HFFc6 (cell line): ENCODE data around the gene GAB2. TPM values are rescaled to one million over a fixed set of nuclear protein-coding genes. Genes with fewer than 3 reads are reported as not detected.
"Not testable (repeated sequence)": the region's sequence is repeated elsewhere in the genome, so short reads cannot be mapped to it uniquely, and the experiment has no call there.

ENCODE experiments used
- DNase-seq: peaks from one replicate; pipeline ENCODE4 v3.0.0-alpha.2; 2018
- H3K27ac Mint-ChIP-seq: 2 replicates; pipeline ENCODE4 v1.8.0; 2020; ENCODE audit warnings: mild to moderate bottlenecking, mixed read lengths
- H3K27me3 Mint-ChIP-seq: 2 replicates; pipeline ENCODE4 v1.8.0; 2021; ENCODE audit warnings: mild to moderate bottlenecking, moderate library complexity, mixed read lengths; ENCODE audit not compliant: insufficient read depth
- H3K36me3 Mint-ChIP-seq: 2 replicates; pipeline ENCODE4 v1.8.0; 2021; ENCODE audit warnings: low read depth, mixed read lengths
- H3K4me1 Mint-ChIP-seq: 2 replicates; pipeline ENCODE4 v1.8.0; 2020; ENCODE audit warnings: low read depth, mixed read lengths
- H3K4me3 Mint-ChIP-seq: 2 replicates; pipeline ENCODE4 v1.8.0; 2020; ENCODE audit warnings: mild to moderate bottlenecking, moderate library complexity, mixed read lengths
- H3K9me3 Mint-ChIP-seq: 2 replicates; pipeline ENCODE4 v1.8.0; 2020; ENCODE audit warnings: mild to moderate bottlenecking, mixed read lengths
- total RNA-seq, 6 experiments: library from RNA; stranded (reverse); fragmentation: NEBNext Ultra II Directional; extraction: Animal tissue kit (Norgen Biotek cat#: 25700); gene quantifications; 2 replicates in 1 of 6; 3 replicates in 5 of 6; pipeline ENCODE4 v1.2.3, GENCODE V29; 2021
- TF ChIP-seq, protein P1 (sequence below): fragments of 200-600 bp; sonication (generic); IDR thresholded peaks from 2 replicates; pipeline ENCODE4 v1.5.0; 2021; ENCODE audit warnings: antibody characterized with exemption, mild to moderate bottlenecking

Gene GAB2
- total RNA-seq, 6 experiments from 2014 or later, result 8.4 to 12.1 (median 9.9) TPM

DNA sequence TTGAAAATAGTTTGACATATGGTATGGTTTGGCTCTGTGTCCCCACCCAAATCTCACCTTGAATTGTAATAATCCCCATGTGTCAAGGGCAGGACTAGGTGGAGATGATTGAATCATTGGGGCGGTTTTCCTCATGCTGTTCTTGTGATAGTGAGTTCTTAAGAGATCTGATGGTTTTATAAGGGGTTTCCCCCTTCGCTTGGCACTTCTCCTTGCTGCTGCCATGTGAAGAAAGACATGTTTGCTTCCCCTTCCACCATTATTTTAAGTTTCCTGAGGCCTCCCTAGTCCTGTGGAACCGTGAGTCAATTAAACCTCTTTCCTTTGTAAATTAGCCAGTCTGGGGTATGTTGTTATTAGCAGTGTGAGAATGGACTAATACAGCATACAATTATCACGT, 236.9 kb downstream of the GAB2 start:
- H3K4me3 Mint-ChIP-seq, result no peak overlapping the region
- H3K36me3 Mint-ChIP-seq, result peaks cover 33% of the 10 kb centered on the region
- no peak for DNase-seq
- H3K9me3 Mint-ChIP-seq, result no peaks in the 10 kb centered on the region
- no peaks in the 10 kb centered on the region for H3K27me3 Mint-ChIP-seq
- no peak overlapping the region for H3K27ac Mint-ChIP-seq
- TF ChIP-seq, protein P1, sequence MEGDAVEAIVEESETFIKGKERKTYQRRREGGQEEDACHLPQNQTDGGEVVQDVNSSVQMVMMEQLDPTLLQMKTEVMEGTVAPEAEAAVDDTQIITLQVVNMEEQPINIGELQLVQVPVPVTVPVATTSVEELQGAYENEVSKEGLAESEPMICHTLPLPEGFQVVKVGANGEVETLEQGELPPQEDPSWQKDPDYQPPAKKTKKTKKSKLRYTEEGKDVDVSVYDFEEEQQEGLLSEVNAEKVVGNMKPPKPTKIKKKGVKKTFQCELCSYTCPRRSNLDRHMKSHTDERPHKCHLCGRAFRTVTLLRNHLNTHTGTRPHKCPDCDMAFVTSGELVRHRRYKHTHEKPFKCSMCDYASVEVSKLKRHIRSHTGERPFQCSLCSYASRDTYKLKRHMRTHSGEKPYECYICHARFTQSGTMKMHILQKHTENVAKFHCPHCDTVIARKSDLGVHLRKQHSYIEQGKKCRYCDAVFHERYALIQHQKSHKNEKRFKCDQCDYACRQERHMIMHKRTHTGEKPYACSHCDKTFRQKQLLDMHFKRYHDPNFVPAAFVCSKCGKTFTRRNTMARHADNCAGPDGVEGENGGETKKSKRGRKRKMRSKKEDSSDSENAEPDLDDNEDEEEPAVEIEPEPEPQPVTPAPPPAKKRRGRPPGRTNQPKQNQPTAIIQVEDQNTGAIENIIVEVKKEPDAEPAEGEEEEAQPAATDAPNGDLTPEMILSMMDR, result no peak
- peaks cover 27% of the 10 kb centered on the region for H3K4me1 Mint-ChIP-seq

DNA sequence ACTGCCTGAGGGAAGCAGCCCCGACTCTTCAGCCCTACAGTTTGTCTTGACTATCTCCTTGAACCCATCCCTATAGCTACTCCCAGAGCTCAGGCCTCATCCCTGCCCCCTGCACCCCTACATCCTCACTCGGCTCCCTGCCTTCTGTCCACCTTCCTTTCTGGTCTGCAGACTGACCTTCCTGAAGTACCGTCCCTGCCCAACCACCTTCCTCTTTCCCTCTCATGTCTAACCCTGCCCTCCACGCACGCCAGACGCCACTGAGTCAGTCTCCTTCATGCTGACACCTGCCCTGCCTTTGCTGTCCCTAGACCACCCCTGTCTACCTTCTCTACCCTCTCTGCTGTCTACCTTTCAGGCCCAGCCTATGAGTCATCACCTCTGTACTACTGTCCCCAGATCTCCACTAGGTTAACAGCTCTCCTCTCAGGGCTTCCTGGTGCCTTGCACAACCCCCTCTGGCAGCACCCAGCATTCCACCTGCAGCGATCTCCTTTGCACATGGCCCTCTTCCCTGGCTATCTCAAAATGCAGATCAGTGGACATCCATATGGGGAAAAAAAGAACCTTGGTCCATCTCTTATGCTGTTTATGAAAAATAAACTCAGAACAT, 238.1 kb downstream of the GAB2 start:
- no peaks in the 10 kb centered on the region for H3K9me3 Mint-ChIP-seq
- H3K27ac Mint-ChIP-seq, result no peak overlapping the region
- H3K27me3 Mint-ChIP-seq, result no peaks in the 10 kb centered on the region
- TF ChIP-seq, protein P1, result no peak
- peaks cover 35% of the 10 kb centered on the region for H3K36me3 Mint-ChIP-seq
- peaks cover 25% of the 10 kb centered on the region for H3K4me1 Mint-ChIP-seq
- no peak for DNase-seq
- H3K4me3 Mint-ChIP-seq, result no peak overlapping the region

DNA sequence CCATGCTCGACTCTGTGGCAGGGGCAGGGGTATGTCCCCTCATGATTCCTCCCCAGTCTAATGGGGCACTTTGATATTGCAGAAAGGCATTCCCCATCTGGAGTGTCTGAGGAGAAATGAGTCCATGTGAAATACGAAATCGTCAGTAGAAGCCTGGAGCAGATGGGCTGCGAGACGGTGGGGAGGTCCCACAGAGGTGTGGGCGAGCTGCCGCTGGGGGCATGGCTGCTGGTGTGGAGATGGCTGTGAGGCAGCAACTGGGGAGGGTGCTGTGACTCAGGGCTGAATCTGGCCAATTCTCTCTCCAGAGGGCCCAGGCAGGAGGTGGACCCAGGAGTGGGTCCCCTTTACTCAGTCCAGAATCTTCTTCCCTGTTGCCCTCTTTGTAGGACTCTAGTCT, 240.4 kb downstream of the GAB2 start:
- H3K9me3 Mint-ChIP-seq, result no peaks in the 10 kb centered on the region
- no peak overlapping the region for H3K4me3 Mint-ChIP-seq
- DNase-seq, result no peak
- TF ChIP-seq, protein P1, result no peak
- H3K27me3 Mint-ChIP-seq, result no peaks in the 10 kb centered on the region
- H3K36me3 Mint-ChIP-seq, result peaks cover 47% of the 10 kb centered on the region
- peaks cover 17% of the 10 kb centered on the region for H3K4me1 Mint-ChIP-seq
- no peak overlapping the region for H3K27ac Mint-ChIP-seq

DNA sequence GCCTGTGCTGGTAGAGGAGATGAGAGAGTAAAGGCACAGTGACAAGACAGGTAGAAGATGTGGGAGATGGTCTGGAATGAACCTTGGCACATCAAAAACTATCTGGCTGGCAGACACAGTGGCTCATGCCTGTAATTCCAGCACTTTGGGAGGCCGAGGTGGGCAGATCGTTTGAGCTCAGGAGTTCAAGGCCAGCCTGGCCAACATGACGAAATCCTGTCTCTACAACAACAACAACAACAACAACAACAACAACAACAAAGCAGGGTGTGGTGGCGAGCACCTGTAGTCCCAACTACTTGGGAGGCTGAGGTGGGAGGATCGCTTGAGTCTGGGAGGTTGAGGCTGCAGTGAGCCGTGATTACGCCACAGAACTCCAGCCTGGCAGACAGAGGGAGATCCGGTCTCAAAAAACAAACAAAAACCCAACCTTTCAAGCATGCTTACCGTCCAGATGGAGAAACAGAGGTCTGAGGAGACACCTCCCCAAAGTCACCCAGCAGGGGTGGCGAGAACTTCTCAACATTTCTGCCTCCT, 240.9 kb downstream of the GAB2 start:
- no peak overlapping the region for H3K4me3 Mint-ChIP-seq
- peaks cover 17% of the 10 kb centered on the region for H3K4me1 Mint-ChIP-seq
- TF ChIP-seq, protein P1, result no peak
- no peak for DNase-seq
- no peaks in the 10 kb centered on the region for H3K27me3 Mint-ChIP-seq
- H3K36me3 Mint-ChIP-seq, result peaks cover 49% of the 10 kb centered on the region
- H3K9me3 Mint-ChIP-seq, result no peaks in the 10 kb centered on the region
- no peak overlapping the region for H3K27ac Mint-ChIP-seq

DNA sequence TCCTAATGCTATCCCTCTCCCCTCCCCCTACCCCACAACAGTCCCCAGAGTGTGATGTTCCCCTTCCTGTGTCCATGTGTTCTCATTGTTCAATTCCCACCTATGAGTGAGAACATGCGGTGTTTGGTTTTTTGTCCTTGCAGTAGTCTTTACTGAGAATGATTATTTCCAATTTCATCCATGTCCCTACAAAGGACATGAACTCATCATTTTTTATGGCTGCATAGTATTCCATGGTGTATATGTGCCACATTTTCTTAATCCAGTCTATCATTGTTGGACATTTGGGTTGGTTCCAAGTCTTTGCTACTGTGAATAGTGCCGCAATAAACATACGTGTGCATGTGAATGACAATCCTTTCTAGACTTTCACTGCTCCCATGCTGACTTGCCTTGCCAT, 241.8 kb downstream of the GAB2 start:
- H3K9me3 Mint-ChIP-seq, DNase-seq, H3K27me3 Mint-ChIP-seq, H3K27ac Mint-ChIP-seq, H3K4me3 Mint-ChIP-seq: not testable (repeated sequence)
- Mint-ChIP-seq H3K4me1 (peaks cover 11% of the 10 kb centered on the region), H3K36me3 (peaks cover 46% of the 10 kb centered on the region)

DNA sequence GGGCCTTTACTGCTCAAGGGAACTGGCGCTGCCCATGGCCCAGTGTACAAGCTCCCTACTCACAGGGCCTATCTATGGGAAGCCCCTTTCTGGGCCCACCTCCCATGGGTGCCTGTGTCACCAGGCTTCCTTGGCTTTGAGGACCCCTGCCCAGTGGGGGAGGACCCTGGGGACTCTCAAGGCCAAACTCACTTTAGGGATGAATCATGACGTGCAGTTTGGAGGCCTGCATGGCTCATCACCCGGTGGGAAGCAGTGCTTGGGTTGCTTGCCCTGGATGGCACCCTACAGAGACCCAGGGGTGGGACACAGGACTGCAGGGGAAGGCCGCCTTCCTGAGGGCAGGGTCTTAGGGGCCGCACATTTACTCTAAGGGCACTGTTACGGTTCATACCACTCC, 245.7 kb downstream of the GAB2 start:
- no peak overlapping the region for H3K4me3 Mint-ChIP-seq
- no peaks in the 10 kb centered on the region; the same call in 1 of the 2 replicates for H3K27me3 Mint-ChIP-seq
- no peaks in the 10 kb centered on the region for H3K9me3 Mint-ChIP-seq
- DNase-seq, result no peak
- TF ChIP-seq, protein P1, result no peak
- H3K4me1 Mint-ChIP-seq, result peaks cover 21% of the 10 kb centered on the region
- H3K36me3 Mint-ChIP-seq, result peaks cover 44% of the 10 kb centered on the region
- no peak overlapping the region for H3K27ac Mint-ChIP-seq
